Measurements from ENCODE around the gene FGD6.
A peak's percentile ranks its signal among the peaks of the same experiment; 100 is the strongest.

Gene FGD6

GRCh38 chr12:95073698-95074520, 143.4 kb downstream of the FGD6 start:
- DNase-seq: no peak

- DNase-seq: peak; percentile 79 to 90
Observed at GRCh38 chr12:95072900-95073697, 144.2 kb downstream of the FGD6 start, which contains the start of gene NR2C1. Gene NR2C1 (minus strand): TSS chr12:95073618. CDS start chr12:95067384, 6,234 bp downstream.

GRCh38 chr12:95070378-95070777, 146.9 kb downstream of the FGD6 start:
- DNase-seq: no peak

GRCh38 chr12:95066091-95066855, 151.0 kb downstream of the FGD6 start:
- DNase-seq: no peak

- no peak for DNase-seq
Observed at GRCh38 chr12:95060951-95061350, 156.3 kb downstream of the FGD6 start.

GRCh38 chr12:95059984-95060383, 157.3 kb downstream of the FGD6 start:
- no peak for DNase-seq

GRCh38 chr12:95057424-95057823, 159.8 kb downstream of the FGD6 start:
- DNase-seq: no peak

GRCh38 chr12:95055057-95055456, 162.2 kb downstream of the FGD6 start:
- no peak for DNase-seq

GRCh38 chr12:95054206-95054605, 163.1 kb downstream of the FGD6 start:
- DNase-seq: no peak

GRCh38 chr12:95051241-95051640, 166.0 kb downstream of the FGD6 start:
- DNase-seq: no peak

GRCh38 chr12:95037906-95038305, 179.4 kb downstream of the FGD6 start:
- no peak for DNase-seq

- DNase-seq: no peak
Observed at GRCh38 chr12:95034750-95035149, 182.5 kb downstream of the FGD6 start.

Measured in NCI-H187 (cell line).